ENCODE data around the gene PTPRN2. TPM values are rescaled to one million over a fixed set of nuclear protein-coding genes. Genes with fewer than 3 reads are reported as not detected.

Gene PTPRN2
- polyA plus RNA-seq, 1 of the 3 experiments (the other 2 are of a cell fraction) = 4.0 TPM

DNA sequence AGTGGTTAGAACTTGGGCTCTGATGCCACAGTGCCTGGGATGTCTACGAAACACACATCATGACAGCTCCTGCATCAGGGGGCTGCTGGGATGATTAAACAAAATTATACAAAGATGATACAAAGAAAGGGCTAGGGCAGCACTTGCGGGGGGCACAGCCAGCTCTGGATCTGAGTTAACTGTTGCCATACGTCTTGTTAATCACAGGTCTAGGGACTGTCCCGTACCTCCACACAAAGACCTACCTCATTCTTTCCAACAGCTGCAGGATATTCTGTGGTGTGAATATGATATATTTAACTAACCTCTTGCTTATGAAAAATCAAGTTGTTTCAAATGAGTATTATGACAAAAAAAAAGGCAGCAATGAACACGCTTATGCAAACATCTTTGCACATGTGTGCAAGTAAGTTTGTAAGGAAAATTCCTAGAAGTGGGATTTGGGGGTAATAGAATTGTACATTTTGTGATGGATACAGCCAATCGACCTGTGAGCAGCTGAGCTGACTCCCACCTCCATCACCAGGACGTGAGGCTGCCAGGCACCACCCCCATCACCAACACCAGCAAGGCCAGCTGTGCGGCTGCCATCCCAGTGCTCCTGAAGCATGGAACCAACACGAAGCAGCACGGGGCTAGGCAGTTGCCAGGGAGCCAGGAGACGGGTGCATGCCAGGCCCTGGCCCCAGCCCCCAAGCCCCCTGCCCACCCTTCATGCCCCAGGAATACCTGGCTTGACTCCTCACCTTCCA lies 23.5 kb downstream of the PTPRN2 start:
- POLR2A ChIA-PET = no interaction called here
- Histone ChIP-seq H3K9me2 (no peaks in the 10 kb centered on the region), H3K27me3 (ENCODE audit: insufficient read depth) (no peaks in the 10 kb centered on the region), H3K36me3 (replicated peaks in 1 of 2; ENCODE audit: control insufficient read depth in 1 of 2, insufficient read depth in 2 of 2, low read length in 1 of 2) (no peaks in the 10 kb centered on the region), H4K20me1 (ENCODE audit: insufficient read depth) (no peaks in the 10 kb centered on the region), H3K9ac (no peak overlapping the region), H3K4me3 (ENCODE audit: low read depth in 2 of 2, low read length in 1 of 2) (no peak overlapping the region), H3K27ac (ENCODE audit: low read depth in 2 of 2, low read length in 1 of 2) (no peak overlapping the region; a peak in 1 of 4 replicates), H2AFZ (ENCODE audit: low read depth) (no peak overlapping the region), H3K4me2 (no peak overlapping the region), H3F3A (replicated peaks; ENCODE audit: insufficient read depth) (no peaks in the 10 kb centered on the region), H3K4me1 (ENCODE audit: control insufficient read depth in 1 of 2, insufficient read depth in 2 of 2, low read depth in 1 of 2, low read length in 1 of 2) (peaks cover 0 to 23% of the 10 kb centered on the region in 2 experiments; a peak in 1 of 4 replicates), H3K79me2 (ENCODE audit: insufficient read depth) (no peaks in the 10 kb centered on the region), H3K9me3 (peaks cover 5% of the 10 kb centered on the region; the same call in 1 of the 2 replicates)
- CTCF ChIA-PET = interaction anchor here (0.6 to 1.8 kb wide), 5 partner anchors 9 to 428 kb away, joined by 3 to 5 read pairs (median 3); no protein-coding TSS in a partner anchor
- no peak for TF ChIP-seq POLR2AphosphoS5 (IDR thresholded peaks at IDR 0.05; ENCODE audit: low read depth, low read length)
- TF ChIP-seq FOXJ3 (CRISPR knock-in tag; IDR thresholded peaks at IDR 0.05) = no peak
- no peak for TF ChIP-seq FOXM1 (IDR thresholded peaks at IDR 0.05; ENCODE audit: low read depth)
- TF ChIP-seq, protein P1, sequence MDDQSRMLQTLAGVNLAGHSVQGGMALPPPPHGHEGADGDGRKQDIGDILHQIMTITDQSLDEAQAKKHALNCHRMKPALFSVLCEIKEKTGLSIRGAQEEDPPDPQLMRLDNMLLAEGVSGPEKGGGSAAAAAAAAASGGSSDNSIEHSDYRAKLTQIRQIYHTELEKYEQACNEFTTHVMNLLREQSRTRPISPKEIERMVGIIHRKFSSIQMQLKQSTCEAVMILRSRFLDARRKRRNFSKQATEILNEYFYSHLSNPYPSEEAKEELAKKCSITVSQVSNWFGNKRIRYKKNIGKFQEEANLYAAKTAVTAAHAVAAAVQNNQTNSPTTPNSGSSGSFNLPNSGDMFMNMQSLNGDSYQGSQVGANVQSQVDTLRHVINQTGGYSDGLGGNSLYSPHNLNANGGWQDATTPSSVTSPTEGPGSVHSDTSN (IDR thresholded peaks at IDR 0.05) = no peak
- no peak for TF ChIP-seq GATA2 (CRISPR knock-in tag; IDR thresholded peaks at IDR 0.05)
- TF ChIP-seq EZH2phosphoT487 (IDR thresholded peaks at IDR 0.05; ENCODE audit: borderline replicate concordance, low read depth) = no peak
- no peak for TF ChIP-seq MXI1 (IDR thresholded peaks at IDR 0.05; ENCODE audit: low read depth, low read length)
- TF ChIP-seq, protein P2, sequence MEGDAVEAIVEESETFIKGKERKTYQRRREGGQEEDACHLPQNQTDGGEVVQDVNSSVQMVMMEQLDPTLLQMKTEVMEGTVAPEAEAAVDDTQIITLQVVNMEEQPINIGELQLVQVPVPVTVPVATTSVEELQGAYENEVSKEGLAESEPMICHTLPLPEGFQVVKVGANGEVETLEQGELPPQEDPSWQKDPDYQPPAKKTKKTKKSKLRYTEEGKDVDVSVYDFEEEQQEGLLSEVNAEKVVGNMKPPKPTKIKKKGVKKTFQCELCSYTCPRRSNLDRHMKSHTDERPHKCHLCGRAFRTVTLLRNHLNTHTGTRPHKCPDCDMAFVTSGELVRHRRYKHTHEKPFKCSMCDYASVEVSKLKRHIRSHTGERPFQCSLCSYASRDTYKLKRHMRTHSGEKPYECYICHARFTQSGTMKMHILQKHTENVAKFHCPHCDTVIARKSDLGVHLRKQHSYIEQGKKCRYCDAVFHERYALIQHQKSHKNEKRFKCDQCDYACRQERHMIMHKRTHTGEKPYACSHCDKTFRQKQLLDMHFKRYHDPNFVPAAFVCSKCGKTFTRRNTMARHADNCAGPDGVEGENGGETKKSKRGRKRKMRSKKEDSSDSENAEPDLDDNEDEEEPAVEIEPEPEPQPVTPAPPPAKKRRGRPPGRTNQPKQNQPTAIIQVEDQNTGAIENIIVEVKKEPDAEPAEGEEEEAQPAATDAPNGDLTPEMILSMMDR (IDR thresholded peaks at IDR 0.05) = no peak
- TF ChIP-seq GABPA (IDR thresholded peaks at IDR 0.05; ENCODE audit: low read depth) = no peak
- no peak for TF ChIP-seq RAD21 (IDR thresholded peaks at IDR 0.05; ENCODE audit: low read length)
- 19% methylated on average over 10 of the region's 11 CpGs for WGBS (ENCODE audit: low lambda C conversion rate)
- no peak for DNase-seq

DNA sequence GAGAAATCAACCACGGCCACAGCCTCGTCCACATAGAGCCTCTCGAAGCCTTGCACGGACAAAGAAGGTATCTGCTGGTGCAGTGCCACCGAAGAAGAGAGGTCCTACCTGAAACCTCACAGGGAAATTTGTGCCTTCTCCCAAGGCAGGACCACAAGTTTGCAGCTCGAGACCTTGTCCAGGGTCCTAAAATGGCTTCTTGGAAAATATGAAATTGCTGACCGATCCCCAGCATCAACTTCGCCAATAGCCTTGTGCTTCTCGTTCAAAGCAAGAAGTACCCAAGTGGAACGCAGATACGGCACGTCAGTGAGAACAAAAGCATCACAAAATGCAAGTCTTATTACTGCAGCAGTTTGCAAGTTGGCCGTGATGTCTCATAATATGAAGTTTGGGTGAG lies 24.6 kb downstream of the PTPRN2 start:
- no peaks in the 10 kb centered on the region for H3K79me2 ChIP-seq (ENCODE audit: insufficient read depth)
- H3K4me1 ChIP-seq (ENCODE audit: control insufficient read depth in 1 of 2, insufficient read depth in 2 of 2, low read depth in 1 of 2, low read length in 1 of 2) = peaks cover 0 to 23% of the 10 kb centered on the region in 2 experiments; a peak in 1 of 4 replicates
- no peaks in the 10 kb centered on the region for H4K20me1 ChIP-seq (ENCODE audit: insufficient read depth)
- no peak for DNase-seq
- no peak overlapping the region for H3K27ac ChIP-seq (ENCODE audit: low read depth in 2 of 2, low read length in 1 of 2)
- no peak overlapping the region for H3K4me2 ChIP-seq
- H3F3A ChIP-seq (replicated peaks; ENCODE audit: insufficient read depth) = no peaks in the 10 kb centered on the region
- POLR2A ChIA-PET = no interaction called here
- no peak for TF ChIP-seq EZH2phosphoT487 (IDR thresholded peaks at IDR 0.05; ENCODE audit: borderline replicate concordance, low read depth)
- TF ChIP-seq, protein P2 (IDR thresholded peaks at IDR 0.05) = no peak
- TF ChIP-seq, protein P3, sequence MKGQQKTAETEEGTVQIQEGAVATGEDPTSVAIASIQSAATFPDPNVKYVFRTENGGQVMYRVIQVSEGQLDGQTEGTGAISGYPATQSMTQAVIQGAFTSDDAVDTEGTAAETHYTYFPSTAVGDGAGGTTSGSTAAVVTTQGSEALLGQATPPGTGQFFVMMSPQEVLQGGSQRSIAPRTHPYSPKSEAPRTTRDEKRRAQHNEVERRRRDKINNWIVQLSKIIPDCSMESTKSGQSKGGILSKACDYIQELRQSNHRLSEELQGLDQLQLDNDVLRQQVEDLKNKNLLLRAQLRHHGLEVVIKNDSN (IDR thresholded peaks at IDR 0.05; ENCODE audit: borderline replicate concordance, low read depth) = no peak
- CTCF ChIA-PET = no interaction called here
- no peak overlapping the region for H3K9ac ChIP-seq
- no peaks in the 10 kb centered on the region for H3K27me3 ChIP-seq (ENCODE audit: insufficient read depth)
- peaks cover 1% of the 10 kb centered on the region; the same call in 1 of the 2 replicates for H3K9me3 ChIP-seq
- H3K36me3 ChIP-seq (replicated peaks in 1 of 2; ENCODE audit: control insufficient read depth in 1 of 2, insufficient read depth in 2 of 2, low read length in 1 of 2) = no peaks in the 10 kb centered on the region
- no peak overlapping the region for H2AFZ ChIP-seq (ENCODE audit: low read depth)
- no peak overlapping the region for H3K4me3 ChIP-seq (ENCODE audit: low read depth in 2 of 2, low read length in 1 of 2)
- 39% methylated on average over 13 of the region's 13 CpGs for WGBS (ENCODE audit: low lambda C conversion rate)
- no peaks in the 10 kb centered on the region for H3K9me2 ChIP-seq
